WTC11 (cell line): ENCODE results near the gene DYNC1I1. TPM values are rescaled to one million over a fixed set of nuclear protein-coding genes. Genes with fewer than 3 reads are reported as not detected.

Experiments
- ATAC-seq: fragments of 200-7000 bp; cut with Tn5 transposase; 2 replicates; pipeline ENCODE4 v1.10.0; 2021; ENCODE audit warnings: mild to moderate bottlenecking, moderate library complexity
- CTCF ChIA-PET: fragments of 300-600 bp; sonication (Branson Sonifier 250); formaldehyde crosslinking; loops from one replicate; lab custom pipeline; 2021; ENCODE audit warnings: antibody characterized with exemption; lab: Charles Lee
- POLR2A ChIA-PET: fragments of 350-600 bp; sonication (Branson Sonifier 250); formaldehyde crosslinking; loops from one replicate; lab custom pipeline; 2021; ENCODE audit warnings: antibody characterized with exemption; lab: Charles Lee
- DNase-seq: peaks from one replicate; pipeline ENCODE4 v3.0.0; 2021; ENCODE audit warnings: low spot score
- H3K27ac Mint-ChIP-seq: 2 replicates; pipeline ENCODE4 v1.8.0; 2021; ENCODE audit warnings: mixed read lengths
- H3K27me3 Mint-ChIP-seq: 2 replicates; pipeline ENCODE4 v1.8.0; 2021; ENCODE audit warnings: low read depth, mild to moderate bottlenecking, moderate library complexity, mixed read lengths
- H3K36me3 Mint-ChIP-seq: 2 replicates; pipeline ENCODE4 v1.8.0; 2021; ENCODE audit warnings: mixed read lengths
- H3K4me1 Mint-ChIP-seq: 2 replicates; pipeline ENCODE4 v1.8.0; 2022; ENCODE audit warnings: mixed read lengths
- H3K4me3 Mint-ChIP-seq: 2 replicates; pipeline ENCODE4 v1.8.0; 2021; ENCODE audit warnings: mild to moderate bottlenecking, moderate library complexity, mixed read lengths
- H3K9me3 Mint-ChIP-seq: 2 replicates; pipeline ENCODE4 v1.8.0; 2021; ENCODE audit warnings: mixed read lengths
- ELF4 ChIP-seq: sonication (generic); formaldehyde crosslinking; IDR thresholded peaks from 2 replicates; pipeline ENCODE4 v1.8.1; 2022; ENCODE audit warnings: low read depth, mild to moderate bottlenecking, moderate library complexity, missing genetic modification reagents
- FOXJ3 ChIP-seq: sonication (generic); formaldehyde crosslinking; IDR thresholded peaks from 2 replicates; pipeline ENCODE4 v1.9.0; 2021; ENCODE audit warnings: missing genetic modification reagents, mild to moderate bottlenecking, borderline replicate concordance
- HMGA2 ChIP-seq: fragments of 250-450 bp; sonication (Bioruptor Pico); IDR thresholded peaks from 2 replicates; pipeline ENCODE4 v1.4.0; 2021; ENCODE audit warnings: mild to moderate bottlenecking, moderate library complexity
- IRF2 ChIP-seq: sonication (generic); formaldehyde crosslinking; IDR thresholded peaks from 2 replicates; pipeline ENCODE4 v1.8.0; 2022; ENCODE audit warnings: low read depth, missing genetic modification reagents, borderline replicate concordance
- MXD4 ChIP-seq: fragments of 250-450 bp; sonication (Bioruptor Pico); IDR thresholded peaks from 2 replicates; pipeline ENCODE4 v1.8.0; 2021; ENCODE audit warnings: mild to moderate bottlenecking, moderate library complexity, borderline replicate concordance
- NR2C2 ChIP-seq: sonication (generic); formaldehyde crosslinking; IDR thresholded peaks from 2 replicates; pipeline ENCODE4 v1.8.0; 2022; ENCODE audit warnings: mild to moderate bottlenecking, missing genetic modification reagents
- NR3C1 ChIP-seq: sonication (generic); formaldehyde crosslinking; conservative IDR thresholded peaks from 2 replicates; pipeline ENCODE4 v1.8.1; 2023; ENCODE audit warnings: low read depth, mild to moderate bottlenecking, missing genetic modification reagents
- OVOL2 ChIP-seq: fragments of 250-450 bp; sonication (Bioruptor Pico); IDR thresholded peaks from 2 replicates; pipeline ENCODE4 v1.9.0; 2021; ENCODE audit warnings: mild to moderate bottlenecking, borderline replicate concordance
- TEAD1 ChIP-seq: sonication (generic); formaldehyde crosslinking; IDR thresholded peaks from 2 replicates; pipeline ENCODE4 v1.8.0; 2022; ENCODE audit warnings: mild to moderate bottlenecking, missing genetic modification reagents
- TP53 ChIP-seq: sonication (generic); formaldehyde crosslinking; IDR thresholded peaks from 2 replicates; pipeline ENCODE4 v1.8.1; 2023; ENCODE audit warnings: mild to moderate bottlenecking, missing genetic modification reagents
- ZNF671 ChIP-seq: fragments of 250-450 bp; sonication (Bioruptor Pico); IDR thresholded peaks from 2 replicates; pipeline ENCODE4 v1.8.0; 2021; ENCODE audit warnings: mild to moderate bottlenecking
- total RNA-seq: library from RNA; stranded (reverse); gene quantifications from 3 replicates; pipeline ENCODE4 v1.2.3, GENCODE V29; 2021
- TF ChIP-seq, protein P1 (sequence below): sonication (generic); formaldehyde crosslinking; IDR thresholded peaks from 2 replicates; pipeline ENCODE4 v1.8.1; 2023; ENCODE audit warnings: mild to moderate bottlenecking, moderate library complexity, missing genetic modification reagents
- TF ChIP-seq, protein P2 (sequence below): sonication (generic); formaldehyde crosslinking; IDR thresholded peaks from 2 replicates; pipeline ENCODE4 v1.8.1; 2022; ENCODE audit warnings: mild to moderate bottlenecking, moderate library complexity, missing genetic modification reagents
- TF ChIP-seq, protein P3 (sequence below): fragments of 250-450 bp; sonication (Bioruptor Pico); IDR thresholded peaks from 2 replicates; pipeline ENCODE4 v1.9.0; 2021; ENCODE audit warnings: mild to moderate bottlenecking
- TF ChIP-seq, protein P4 (sequence below): sonication (generic); formaldehyde crosslinking; IDR thresholded peaks from 2 replicates; pipeline ENCODE4 v1.8.1; 2022; ENCODE audit warnings: missing genetic modification reagents, borderline replicate concordance
- TF ChIP-seq, protein P5 (sequence below): fragments of 250-450 bp; sonication (Bioruptor Pico); IDR thresholded peaks from 2 replicates; pipeline ENCODE4 v1.9.0; 2021; ENCODE audit warnings: mild to moderate bottlenecking
- TF ChIP-seq, protein P6 (sequence below): sonication (generic); formaldehyde crosslinking; conservative IDR thresholded peaks from 2 replicates; pipeline ENCODE4 v1.8.1; 2023; ENCODE audit warnings: mild to moderate bottlenecking, low read depth, missing genetic modification reagents, moderate library complexity
- TF ChIP-seq, protein P7 (sequence below): fragments of 250-450 bp; sonication (Bioruptor Pico); IDR thresholded peaks from 2 replicates; pipeline ENCODE4 v1.9.0; 2021; ENCODE audit warnings: mild to moderate bottlenecking, borderline replicate concordance
- TF ChIP-seq, protein P8 (sequence below): fragments of 250-450 bp; sonication (Bioruptor Pico); IDR thresholded peaks from 2 replicates; pipeline ENCODE4 v1.8.0; 2021; ENCODE audit warnings: mild to moderate bottlenecking
- TF ChIP-seq, protein P9 (sequence below): sonication (generic); formaldehyde crosslinking; IDR thresholded peaks from 2 replicates; pipeline ENCODE4 v1.8.0; 2023; ENCODE audit warnings: missing genetic modification reagents

Gene DYNC1I1
- total RNA-seq, 1 experiment from 2014 or later = 2.8 TPM

DNA sequence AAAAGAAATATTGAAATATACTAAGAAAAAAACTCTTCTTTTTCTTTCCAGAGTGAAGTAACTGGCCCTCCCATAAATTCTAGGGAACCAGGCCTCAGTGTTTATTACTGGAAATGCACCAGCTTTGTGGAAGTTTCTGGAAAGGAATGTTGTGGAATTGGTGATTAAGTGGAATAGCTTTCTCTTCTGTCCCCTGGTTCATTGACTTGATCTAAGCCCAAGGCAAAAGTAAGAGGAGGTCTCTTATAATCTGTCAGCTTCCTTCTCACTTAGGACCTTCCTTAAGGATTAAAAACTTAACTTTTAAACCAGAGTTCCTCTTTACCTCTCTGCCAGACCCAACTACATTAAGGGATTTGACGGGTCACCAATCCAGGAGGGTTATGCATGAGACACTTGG, 283.4 kb downstream of the DYNC1I1 start (continued):
- no peak for TF ChIP-seq ELF4 (CRISPR knock-in tag)
- TF ChIP-seq, protein P1, sequence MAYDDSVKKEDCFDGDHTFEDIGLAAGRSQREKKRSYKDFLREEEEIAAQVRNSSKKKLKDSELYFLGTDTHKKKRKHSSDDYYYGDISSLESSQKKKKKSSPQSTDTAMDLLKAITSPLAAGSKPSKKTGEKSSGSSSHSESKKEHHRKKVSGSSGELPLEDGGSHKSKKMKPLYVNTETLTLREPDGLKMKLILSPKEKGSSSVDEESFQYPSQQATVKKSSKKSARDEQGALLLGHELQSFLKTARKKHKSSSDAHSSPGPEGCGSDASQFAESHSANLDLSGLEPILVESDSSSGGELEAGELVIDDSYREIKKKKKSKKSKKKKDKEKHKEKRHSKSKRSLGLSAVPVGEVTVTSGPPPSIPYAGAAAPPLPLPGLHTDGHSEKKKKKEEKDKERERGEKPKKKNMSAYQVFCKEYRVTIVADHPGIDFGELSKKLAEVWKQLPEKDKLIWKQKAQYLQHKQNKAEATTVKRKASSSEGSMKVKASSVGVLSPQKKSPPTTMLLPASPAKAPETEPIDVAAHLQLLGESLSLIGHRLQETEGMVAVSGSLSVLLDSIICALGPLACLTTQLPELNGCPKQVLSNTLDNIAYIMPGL = no peak

DNA sequence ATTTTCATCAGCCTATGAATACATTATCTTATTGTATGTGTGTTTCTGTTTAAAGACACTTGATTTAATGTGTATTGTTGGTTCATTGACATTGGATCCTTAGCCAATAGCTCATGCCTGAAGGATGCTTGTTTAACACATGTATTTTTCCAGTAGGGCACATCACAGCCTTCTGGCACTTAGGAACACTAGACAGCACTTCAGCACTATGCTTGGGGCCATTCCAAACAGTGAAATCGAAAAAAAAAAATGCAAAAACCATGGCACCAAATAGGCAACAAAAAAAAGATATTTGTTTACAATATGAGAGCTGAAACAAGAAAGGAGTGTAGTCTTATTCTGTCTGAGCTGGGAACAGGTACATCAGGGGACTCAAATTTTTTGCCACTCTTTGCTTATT, 286.7 kb downstream of the DYNC1I1 start:
- no peak for DNase-seq
- ChIA-PET CTCF (no interaction called here), POLR2A (no interaction called here)
- Mint-ChIP-seq H3K36me3 (no peaks in the 10 kb centered on the region), H3K9me3 (no peaks in the 10 kb centered on the region), H3K4me1 (peaks cover 22% of the 10 kb centered on the region), H3K27ac (no peak overlapping the region), H3K27me3 (no peaks in the 10 kb centered on the region), H3K4me3 (no peak overlapping the region)
- ATAC-seq = no peak
- TF ChIP-seq HMGA2 (CRISPR knock-in tag) = no peak
- TF ChIP-seq, protein P2, sequence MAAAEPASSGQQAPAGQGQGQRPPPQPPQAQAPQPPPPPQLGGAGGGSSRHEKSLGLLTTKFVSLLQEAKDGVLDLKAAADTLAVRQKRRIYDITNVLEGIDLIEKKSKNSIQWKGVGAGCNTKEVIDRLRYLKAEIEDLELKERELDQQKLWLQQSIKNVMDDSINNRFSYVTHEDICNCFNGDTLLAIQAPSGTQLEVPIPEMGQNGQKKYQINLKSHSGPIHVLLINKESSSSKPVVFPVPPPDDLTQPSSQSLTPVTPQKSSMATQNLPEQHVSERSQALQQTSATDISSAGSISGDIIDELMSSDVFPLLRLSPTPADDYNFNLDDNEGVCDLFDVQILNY = no peak
- TF ChIP-seq, protein P3, sequence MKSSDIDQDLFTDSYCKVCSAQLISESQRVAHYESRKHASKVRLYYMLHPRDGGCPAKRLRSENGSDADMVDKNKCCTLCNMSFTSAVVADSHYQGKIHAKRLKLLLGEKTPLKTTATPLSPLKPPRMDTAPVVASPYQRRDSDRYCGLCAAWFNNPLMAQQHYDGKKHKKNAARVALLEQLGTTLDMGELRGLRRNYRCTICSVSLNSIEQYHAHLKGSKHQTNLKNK (CRISPR knock-in tag) = no peak
- TF ChIP-seq TEAD1 = no peak
- TF ChIP-seq, protein P4, sequence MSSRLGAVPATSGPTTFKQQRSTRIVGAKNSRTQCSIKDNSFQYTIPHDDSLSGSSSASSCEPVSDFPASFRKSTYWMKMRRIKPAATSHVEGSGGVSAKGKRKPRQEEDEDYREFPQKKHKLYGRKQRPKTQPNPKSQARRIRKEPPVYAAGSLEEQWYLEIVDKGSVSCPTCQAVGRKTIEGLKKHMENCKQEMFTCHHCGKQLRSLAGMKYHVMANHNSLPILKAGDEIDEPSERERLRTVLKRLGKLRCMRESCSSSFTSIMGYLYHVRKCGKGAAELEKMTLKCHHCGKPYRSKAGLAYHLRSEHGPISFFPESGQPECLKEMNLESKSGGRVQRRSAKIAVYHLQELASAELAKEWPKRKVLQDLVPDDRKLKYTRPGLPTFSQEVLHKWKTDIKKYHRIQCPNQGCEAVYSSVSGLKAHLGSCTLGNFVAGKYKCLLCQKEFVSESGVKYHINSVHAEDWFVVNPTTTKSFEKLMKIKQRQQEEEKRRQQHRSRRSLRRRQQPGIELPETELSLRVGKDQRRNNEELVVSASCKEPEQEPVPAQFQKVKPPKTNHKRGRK (CRISPR knock-in tag) = no peak
- TF ChIP-seq, protein P5, sequence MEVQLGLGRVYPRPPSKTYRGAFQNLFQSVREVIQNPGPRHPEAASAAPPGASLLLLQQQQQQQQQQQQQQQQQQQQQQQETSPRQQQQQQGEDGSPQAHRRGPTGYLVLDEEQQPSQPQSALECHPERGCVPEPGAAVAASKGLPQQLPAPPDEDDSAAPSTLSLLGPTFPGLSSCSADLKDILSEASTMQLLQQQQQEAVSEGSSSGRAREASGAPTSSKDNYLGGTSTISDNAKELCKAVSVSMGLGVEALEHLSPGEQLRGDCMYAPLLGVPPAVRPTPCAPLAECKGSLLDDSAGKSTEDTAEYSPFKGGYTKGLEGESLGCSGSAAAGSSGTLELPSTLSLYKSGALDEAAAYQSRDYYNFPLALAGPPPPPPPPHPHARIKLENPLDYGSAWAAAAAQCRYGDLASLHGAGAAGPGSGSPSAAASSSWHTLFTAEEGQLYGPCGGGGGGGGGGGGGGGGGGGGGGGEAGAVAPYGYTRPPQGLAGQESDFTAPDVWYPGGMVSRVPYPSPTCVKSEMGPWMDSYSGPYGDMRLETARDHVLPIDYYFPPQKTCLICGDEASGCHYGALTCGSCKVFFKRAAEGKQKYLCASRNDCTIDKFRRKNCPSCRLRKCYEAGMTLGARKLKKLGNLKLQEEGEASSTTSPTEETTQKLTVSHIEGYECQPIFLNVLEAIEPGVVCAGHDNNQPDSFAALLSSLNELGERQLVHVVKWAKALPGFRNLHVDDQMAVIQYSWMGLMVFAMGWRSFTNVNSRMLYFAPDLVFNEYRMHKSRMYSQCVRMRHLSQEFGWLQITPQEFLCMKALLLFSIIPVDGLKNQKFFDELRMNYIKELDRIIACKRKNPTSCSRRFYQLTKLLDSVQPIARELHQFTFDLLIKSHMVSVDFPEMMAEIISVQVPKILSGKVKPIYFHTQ (CRISPR knock-in tag) = no peak
- no peak for TF ChIP-seq TP53 (CRISPR knock-in tag)
- TF ChIP-seq FOXJ3 (CRISPR knock-in tag) = no peak
- no peak for TF ChIP-seq MXD4 (CRISPR knock-in tag)
- TF ChIP-seq OVOL2 (CRISPR knock-in tag) = no peak
- no peak for TF ChIP-seq IRF2 (CRISPR knock-in tag)
- TF ChIP-seq ZNF671 (CRISPR knock-in tag) = no peak
- no peak for TF ChIP-seq NR3C1
- TF ChIP-seq, protein P6, sequence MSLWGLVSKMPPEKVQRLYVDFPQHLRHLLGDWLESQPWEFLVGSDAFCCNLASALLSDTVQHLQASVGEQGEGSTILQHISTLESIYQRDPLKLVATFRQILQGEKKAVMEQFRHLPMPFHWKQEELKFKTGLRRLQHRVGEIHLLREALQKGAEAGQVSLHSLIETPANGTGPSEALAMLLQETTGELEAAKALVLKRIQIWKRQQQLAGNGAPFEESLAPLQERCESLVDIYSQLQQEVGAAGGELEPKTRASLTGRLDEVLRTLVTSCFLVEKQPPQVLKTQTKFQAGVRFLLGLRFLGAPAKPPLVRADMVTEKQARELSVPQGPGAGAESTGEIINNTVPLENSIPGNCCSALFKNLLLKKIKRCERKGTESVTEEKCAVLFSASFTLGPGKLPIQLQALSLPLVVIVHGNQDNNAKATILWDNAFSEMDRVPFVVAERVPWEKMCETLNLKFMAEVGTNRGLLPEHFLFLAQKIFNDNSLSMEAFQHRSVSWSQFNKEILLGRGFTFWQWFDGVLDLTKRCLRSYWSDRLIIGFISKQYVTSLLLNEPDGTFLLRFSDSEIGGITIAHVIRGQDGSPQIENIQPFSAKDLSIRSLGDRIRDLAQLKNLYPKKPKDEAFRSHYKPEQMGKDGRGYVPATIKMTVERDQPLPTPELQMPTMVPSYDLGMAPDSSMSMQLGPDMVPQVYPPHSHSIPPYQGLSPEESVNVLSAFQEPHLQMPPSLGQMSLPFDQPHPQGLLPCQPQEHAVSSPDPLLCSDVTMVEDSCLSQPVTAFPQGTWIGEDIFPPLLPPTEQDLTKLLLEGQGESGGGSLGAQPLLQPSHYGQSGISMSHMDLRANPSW (CRISPR knock-in tag) = no peak
- TF ChIP-seq, protein P7, sequence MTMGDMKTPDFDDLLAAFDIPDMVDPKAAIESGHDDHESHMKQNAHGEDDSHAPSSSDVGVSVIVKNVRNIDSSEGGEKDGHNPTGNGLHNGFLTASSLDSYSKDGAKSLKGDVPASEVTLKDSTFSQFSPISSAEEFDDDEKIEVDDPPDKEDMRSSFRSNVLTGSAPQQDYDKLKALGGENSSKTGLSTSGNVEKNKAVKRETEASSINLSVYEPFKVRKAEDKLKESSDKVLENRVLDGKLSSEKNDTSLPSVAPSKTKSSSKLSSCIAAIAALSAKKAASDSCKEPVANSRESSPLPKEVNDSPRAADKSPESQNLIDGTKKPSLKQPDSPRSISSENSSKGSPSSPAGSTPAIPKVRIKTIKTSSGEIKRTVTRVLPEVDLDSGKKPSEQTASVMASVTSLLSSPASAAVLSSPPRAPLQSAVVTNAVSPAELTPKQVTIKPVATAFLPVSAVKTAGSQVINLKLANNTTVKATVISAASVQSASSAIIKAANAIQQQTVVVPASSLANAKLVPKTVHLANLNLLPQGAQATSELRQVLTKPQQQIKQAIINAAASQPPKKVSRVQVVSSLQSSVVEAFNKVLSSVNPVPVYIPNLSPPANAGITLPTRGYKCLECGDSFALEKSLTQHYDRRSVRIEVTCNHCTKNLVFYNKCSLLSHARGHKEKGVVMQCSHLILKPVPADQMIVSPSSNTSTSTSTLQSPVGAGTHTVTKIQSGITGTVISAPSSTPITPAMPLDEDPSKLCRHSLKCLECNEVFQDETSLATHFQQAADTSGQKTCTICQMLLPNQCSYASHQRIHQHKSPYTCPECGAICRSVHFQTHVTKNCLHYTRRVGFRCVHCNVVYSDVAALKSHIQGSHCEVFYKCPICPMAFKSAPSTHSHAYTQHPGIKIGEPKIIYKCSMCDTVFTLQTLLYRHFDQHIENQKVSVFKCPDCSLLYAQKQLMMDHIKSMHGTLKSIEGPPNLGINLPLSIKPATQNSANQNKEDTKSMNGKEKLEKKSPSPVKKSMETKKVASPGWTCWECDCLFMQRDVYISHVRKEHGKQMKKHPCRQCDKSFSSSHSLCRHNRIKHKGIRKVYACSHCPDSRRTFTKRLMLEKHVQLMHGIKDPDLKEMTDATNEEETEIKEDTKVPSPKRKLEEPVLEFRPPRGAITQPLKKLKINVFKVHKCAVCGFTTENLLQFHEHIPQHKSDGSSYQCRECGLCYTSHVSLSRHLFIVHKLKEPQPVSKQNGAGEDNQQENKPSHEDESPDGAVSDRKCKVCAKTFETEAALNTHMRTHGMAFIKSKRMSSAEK = no peak
- TF ChIP-seq NR2C2 (CRISPR knock-in tag) = no peak
- TF ChIP-seq, protein P8, sequence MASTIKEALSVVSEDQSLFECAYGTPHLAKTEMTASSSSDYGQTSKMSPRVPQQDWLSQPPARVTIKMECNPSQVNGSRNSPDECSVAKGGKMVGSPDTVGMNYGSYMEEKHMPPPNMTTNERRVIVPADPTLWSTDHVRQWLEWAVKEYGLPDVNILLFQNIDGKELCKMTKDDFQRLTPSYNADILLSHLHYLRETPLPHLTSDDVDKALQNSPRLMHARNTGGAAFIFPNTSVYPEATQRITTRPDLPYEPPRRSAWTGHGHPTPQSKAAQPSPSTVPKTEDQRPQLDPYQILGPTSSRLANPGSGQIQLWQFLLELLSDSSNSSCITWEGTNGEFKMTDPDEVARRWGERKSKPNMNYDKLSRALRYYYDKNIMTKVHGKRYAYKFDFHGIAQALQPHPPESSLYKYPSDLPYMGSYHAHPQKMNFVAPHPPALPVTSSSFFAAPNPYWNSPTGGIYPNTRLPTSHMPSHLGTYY (CRISPR knock-in tag) = no peak
- TF ChIP-seq, protein P9, sequence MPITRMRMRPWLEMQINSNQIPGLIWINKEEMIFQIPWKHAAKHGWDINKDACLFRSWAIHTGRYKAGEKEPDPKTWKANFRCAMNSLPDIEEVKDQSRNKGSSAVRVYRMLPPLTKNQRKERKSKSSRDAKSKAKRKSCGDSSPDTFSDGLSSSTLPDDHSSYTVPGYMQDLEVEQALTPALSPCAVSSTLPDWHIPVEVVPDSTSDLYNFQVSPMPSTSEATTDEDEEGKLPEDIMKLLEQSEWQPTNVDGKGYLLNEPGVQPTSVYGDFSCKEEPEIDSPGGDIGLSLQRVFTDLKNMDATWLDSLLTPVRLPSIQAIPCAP (CRISPR knock-in tag) = no peak
